ENCODE measurements around the gene GOLGA8O. TPM values are rescaled to one million over a fixed set of nuclear protein-coding genes. Genes with fewer than 3 reads are reported as not detected.

GOLGA8O gene
- total and polyA plus RNA-seq, 2 experiments from 2014 or later = not detected

Small RNAs within 50 kb of the gene (small RNA-seq; reads per million reads assigned to genes)
- gene AC135983.5 (ENCODE audit: low read depth, low replicate concordance) (not detected), gene RF00096 (ENCODE audit: low read depth, low replicate concordance) (not detected), gene RN7SL539P (ENCODE audit: low read depth, low replicate concordance) (not detected)

Other genes with a start within 250 kb of the GOLGA8O start
- not detected in 2 replicates for gene GOLGA8K, start 52.3 kb downstream of the GOLGA8O start, total RNA-seq (2014; rRNA removed; shearing (Covaris generic))
- not detected in 2 replicates for gene GOLGA8K, start 52.3 kb downstream of the GOLGA8O start, polyA plus RNA-seq (2016; fragmentation: Nextera tagmentation; extraction: Ambion mirVana)
- 0.63 and 0.65 TPM in 2 replicates for gene GOLGA8N, start 137.8 kb upstream of the GOLGA8O start, total RNA-seq (2014; rRNA removed; shearing (Covaris generic))
- 0.35 and 0.39 TPM in 2 replicates for gene GOLGA8N, start 137.8 kb upstream of the GOLGA8O start, polyA plus RNA-seq (2016; fragmentation: Nextera tagmentation; extraction: Ambion mirVana)
- 13.2 and 18.5 TPM in 2 replicates for gene ARHGAP11A, start 159.9 kb upstream of the GOLGA8O start, total RNA-seq (2014; rRNA removed; shearing (Covaris generic))
- 11.9 and 13.0 TPM in 2 replicates for gene ARHGAP11A, start 159.9 kb upstream of the GOLGA8O start, polyA plus RNA-seq (2016; fragmentation: Nextera tagmentation; extraction: Ambion mirVana)
- 16.2 and 26.1 TPM in 2 replicates for gene SCG5, start 186.1 kb upstream of the GOLGA8O start, total RNA-seq (2014; rRNA removed; shearing (Covaris generic))
- gene SCG5, start 186.1 kb upstream of the GOLGA8O start, polyA plus RNA-seq (2016; fragmentation: Nextera tagmentation; extraction: Ambion mirVana) = 19.5 and 20.5 TPM in 2 replicates